HG02981 (cell line): ENCODE data around the gene WDR17.
"Not testable (repeated sequence)": the region's sequence is repeated elsewhere in the genome, so short reads cannot be mapped to it uniquely, and the experiment has no call there.

Experiments used
- ATAC-seq: cut with Tn5 transposase; IDR thresholded peaks from one replicate; pipeline ENCODE4 v1.9.1; 2021; ENCODE audit warnings: mild to moderate bottlenecking, moderate library complexity; ENCODE audit not compliant: unreplicated experiment

WDR17 gene

DNA sequence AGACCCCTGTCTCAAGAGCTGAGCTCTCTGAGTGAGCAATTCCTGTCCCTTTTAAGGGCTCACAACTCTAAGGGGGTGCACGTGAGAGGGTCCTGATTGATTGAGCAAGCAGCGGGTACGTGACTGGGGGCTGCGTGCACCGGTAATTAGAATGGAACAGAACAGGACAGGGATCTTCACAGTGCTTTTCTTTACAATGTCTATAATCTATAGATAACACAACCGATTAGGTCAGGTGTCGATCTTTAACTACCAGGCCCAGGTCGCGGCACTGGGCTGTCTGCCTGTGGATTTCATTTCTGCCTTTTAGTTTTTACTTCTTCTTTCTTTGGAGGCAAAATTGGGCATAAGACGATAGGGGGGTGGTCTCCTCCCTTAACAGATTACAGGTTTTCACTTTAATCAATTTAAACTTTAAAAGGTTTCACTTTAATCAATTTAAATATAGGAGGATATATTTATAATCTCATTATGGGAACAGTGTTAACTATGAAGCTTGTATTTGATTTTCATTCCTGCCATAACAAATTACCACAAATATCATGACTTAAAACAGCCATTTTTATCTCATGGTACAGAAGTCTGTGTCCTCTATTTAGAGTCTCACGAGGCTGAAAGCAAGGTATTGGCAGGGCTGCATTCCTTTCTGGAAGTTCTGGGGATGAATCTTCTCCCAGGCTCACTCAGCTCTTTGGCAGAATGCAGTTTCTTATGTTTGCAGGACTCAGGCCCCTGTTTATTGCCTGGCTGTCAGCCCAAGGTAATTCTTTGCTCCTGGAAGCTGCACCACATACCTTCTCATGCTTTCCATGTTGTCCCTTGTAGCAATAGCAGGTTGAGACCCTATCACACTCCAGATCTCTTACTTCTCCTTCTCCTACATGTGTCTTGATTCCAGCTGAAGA is 124.5 kb downstream of the WDR17 start:
- no peak for ATAC-seq

GRCh38 chr4:176191974-176192373 is 126.3 kb downstream of the WDR17 start:
- no peak for ATAC-seq

- no peak for ATAC-seq
These were observed 127.5 kb downstream of the WDR17 start for GRCh38 chr4:176193126-176193525.

- no peak for ATAC-seq
These were observed 128.3 kb downstream of the WDR17 start for GRCh38 chr4:176193938-176194337.

GRCh38 chr4:176195184-176195978 is 129.7 kb downstream of the WDR17 start, which contains the start of gene SPATA4:
SPATA4 (minus strand) TSS chr4:176195585; CDS start chr4:176195562, 23 bp downstream.
- ATAC-seq: peak; percentile 99

DNA sequence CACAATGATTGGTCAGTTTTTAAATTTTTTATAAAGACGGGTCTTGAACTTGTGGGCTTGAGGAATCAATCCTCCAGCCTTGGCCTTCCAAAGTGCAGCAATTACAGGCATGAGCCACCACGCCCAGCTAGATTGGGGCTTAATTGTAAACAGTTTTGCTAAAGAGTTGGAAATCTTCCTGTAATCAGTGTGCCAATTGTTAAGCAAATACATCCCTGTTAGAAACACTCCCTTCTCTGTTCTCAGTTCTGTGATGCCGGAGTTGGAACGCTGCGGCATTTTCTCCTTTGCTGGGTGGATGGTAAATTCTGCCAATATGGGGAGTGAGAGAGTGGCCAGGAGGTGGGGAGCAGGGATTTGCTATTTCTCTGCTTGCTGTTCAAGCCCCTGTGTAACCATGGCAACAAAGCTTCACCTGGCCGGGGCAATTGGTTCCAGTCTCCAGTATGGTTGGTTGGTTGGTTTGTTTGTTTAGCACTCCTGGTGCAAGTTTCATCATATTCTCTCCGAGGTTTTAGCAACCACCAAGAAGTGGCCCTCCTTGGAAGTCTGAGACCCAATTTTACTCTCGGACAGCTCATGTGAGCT is 132.8 kb downstream of the WDR17 start:
- no peak for ATAC-seq

- no peak for ATAC-seq
These were observed 139.7 kb downstream of the WDR17 start for GRCh38 chr4:176205299-176205698.

DNA sequence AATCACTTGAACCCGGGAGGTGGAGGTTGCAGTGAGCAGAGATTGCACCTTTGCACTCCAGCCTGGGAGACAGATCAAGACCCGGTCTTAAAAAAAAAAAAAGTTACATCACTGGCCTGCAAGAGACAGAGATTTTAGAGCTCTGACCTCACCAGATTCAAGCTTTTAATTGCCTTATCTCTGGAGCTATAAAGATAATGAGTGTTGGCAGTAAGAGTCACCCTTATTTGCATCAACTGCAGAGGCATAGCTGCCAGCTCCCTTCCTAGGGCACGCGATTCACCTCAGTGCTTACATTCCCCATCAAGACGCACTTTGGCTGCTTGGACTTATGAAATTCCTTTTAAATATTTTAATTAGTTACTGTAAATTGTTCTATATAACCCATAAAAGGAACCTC is 142.2 kb downstream of the WDR17 start:
- no peak for ATAC-seq

DNA sequence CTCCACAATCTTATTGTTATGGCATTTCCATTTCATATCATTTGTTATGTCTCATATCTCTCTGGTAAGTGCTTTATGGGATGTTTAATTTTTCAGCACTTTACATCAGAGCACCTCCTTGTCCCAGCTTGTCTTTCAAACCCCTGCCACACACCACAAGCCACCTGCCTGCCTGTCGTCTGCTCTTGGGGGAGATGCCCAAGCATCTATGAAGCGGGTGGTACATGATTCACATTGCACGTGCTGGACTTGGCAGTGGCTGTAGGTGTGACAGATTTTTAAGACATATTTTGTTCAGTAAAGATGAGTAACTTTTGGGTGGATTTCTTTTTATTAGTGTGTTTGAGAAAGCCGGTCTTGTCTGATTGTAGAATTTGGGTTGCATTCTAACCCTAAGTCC is 143.9 kb downstream of the WDR17 start:
- no peak for ATAC-seq

GRCh38 chr4:176210101-176210500 is 144.5 kb downstream of the WDR17 start:
- ATAC-seq: no peak

DNA sequence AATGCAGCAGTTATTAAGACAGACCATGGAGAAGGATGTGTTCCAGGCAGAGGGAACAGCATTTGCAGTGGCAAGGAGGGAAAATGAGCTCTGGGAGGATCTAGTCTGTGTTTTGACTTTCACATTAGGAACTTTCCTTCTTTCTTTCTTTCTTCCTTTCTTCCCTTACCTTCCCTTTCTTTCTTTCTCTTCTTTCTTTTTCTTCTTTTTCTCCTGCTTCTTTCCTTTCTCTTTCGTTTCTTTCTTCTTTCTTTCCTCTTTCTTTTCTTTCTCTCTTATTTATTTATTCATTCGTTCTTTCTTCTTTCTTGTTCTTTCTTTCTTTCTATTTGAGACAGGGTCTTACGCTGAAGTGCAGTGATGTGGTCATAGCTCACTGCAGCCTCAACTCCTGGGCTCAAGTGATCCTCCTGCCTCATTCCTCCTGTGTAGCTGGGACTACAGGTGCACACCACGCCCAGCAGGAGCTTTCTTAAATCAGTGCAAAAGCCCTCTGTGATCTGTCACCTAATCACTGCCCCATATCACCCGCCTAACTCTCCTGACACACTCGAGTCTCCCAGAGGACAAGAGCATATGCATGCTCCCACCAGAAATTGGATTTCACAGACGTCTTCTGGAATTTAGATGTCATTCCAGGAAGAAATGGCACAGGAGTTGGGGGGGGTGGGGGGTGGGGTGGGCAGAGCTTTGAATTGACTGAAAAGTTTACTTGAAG is 145.1 kb downstream of the WDR17 start:
- ATAC-seq: no peak

DNA sequence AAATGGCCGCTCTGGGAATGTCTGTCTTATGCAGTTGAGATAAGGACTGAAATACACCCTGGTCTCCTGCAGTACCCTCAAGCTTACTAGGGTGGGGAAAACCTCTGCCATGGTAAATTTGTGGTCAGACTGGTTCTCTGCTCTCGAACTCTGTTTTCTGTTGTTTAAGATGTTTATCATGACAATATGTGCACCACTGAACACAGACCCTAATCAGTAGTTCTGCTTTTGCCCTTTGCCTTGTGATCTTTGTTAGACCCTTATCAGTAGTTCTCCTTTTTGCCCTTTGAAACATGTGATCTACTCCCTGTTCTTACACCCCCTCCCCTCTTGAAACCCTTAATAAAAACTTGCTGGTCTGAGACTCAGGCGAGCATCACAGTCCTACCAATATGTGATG is 146.7 kb downstream of the WDR17 start:
- not testable (repeated sequence) for ATAC-seq

GRCh38 chr4:176217510-176217909 is 151.9 kb downstream of the WDR17 start:
- no peak for ATAC-seq

DNA sequence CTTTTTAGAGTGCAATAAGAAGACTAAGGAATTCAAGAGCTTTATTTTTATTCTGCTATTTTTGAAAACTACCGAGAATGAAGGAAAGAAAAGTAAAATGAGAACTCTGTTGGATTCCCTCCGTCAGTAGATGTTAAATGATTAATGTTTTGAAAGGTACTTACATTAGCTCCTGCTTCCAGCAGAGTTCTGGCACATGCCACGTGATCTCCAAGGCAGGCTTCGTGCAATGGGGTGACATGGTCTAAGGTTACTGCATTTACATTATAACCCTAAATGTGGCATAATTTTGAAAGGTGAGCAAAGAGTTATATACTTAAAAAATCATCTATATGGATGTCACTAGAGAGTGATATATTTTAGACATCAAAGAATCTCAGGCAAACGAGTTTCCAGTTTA is 156.5 kb downstream of the WDR17 start:
- ATAC-seq: no peak

DNA sequence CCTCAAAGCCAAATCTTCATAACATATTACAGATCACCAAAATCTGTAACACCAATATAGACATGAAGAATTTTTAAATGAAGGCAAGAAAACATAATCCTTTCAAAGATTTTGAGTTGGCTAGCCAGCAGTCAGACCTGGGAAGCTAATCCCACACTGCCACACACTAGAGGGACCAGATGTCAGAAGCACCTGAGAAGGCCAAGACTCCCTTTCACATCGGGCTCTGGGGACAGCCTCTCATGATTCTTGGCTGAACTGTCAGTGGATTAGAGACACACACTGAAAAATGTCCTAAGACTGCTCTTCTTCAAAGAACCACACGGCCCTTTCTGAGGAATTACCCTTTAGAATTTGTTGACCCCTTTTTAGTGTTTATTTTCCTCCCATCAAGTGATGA is 157.9 kb downstream of the WDR17 start:
- no peak for ATAC-seq

DNA sequence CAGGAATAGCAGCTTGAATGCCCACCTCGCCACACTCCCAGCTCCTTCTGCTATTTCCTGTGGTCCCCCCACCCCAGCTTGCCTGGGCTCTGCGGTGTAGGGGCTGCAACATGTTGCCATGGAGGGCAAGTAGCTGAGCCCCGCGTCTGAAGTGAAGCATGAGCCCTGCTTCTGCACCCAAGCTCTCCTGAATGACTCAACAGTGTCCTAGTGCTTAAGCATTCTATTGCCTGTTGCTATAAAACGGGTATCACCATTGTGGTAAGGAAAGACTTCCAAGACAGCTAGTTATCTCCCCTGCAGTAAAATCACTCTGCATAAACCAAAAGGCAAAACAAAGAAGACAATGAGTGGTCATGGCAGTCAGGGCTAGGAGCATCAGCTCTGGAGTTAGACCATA is 161.1 kb downstream of the WDR17 start:
- ATAC-seq: no peak

GRCh38 chr4:176229645-176230044 is 164.0 kb downstream of the WDR17 start:
- no peak for ATAC-seq
